Bronchial smooth muscle cell (primary cell): Measurements from ENCODE around the gene CMPK1. TPM values are rescaled to one million over a fixed set of nuclear protein-coding genes. Genes with fewer than 3 reads are reported as not detected.

Source experiments
- total RNA-seq: library from RNA; depleted of rRNA; stranded (reverse); fragments of >200 nt; gene quantifications from 2 replicates; pipeline ENCODE4 v1.2.1, GENCODE V29; 2014

The CMPK1 gene
- 69.0 and 72.1 TPM in 2 replicates for total RNA-seq

GRCh38 chr1:47333578-47333921 is at the start of gene CMPK1:
CMPK1 (plus strand) TSS chr1:47333790; CDS start chr1:47333946, 156 bp downstream.

GRCh38 chr1:47313915-47314664 is 19.5 kb upstream of the CMPK1 start, which contains the start of gene STIL:
STIL (minus strand) TSS chr1:47314147; CDS start chr1:47310319, 3,828 bp downstream.

GRCh38 chr1:47415728-47416318 is 82.2 kb downstream of the CMPK1 start, which contains the start of gene FOXE3:
FOXE3 (plus strand) TSS chr1:47416285; CDS start chr1:47416316, 31 bp downstream.

Other genes with a start within 250 kb of the CMPK1 start
- not detected in 2 replicates for gene CYP4A22, start 196.3 kb upstream of the CMPK1 start, total RNA-seq
- not detected in 2 replicates for gene PDZK1IP1, start 143.8 kb upstream of the CMPK1 start, total RNA-seq
- not detected in 2 replicates for gene TAL1, start 101.6 kb upstream of the CMPK1 start, total RNA-seq
- gene STIL, start 19.6 kb upstream of the CMPK1 start, total RNA-seq: 1.5 and 2.4 TPM in 2 replicates
- gene FOXE3, start 82.5 kb downstream of the CMPK1 start, total RNA-seq: not detected in 2 replicates
- 0.16 and 0.17 TPM in 2 replicates for gene FOXD2, start 104.3 kb downstream of the CMPK1 start, total RNA-seq